Activated CD4-positive, CD25-positive, alpha-beta regulatory T cell treated with anti-CD3 and anti-CD28 coated beads, Interleukin-2, amount 50 U/mL, for 72 hours (primary cell): ENCODE measurements around the gene NKRF.

Experiments used
- DNase-seq: peaks from one replicate; pipeline ENCODE4 v3.0.0; 2021

The NKRF gene

GRCh38 chrX:119607018-119607389 lies 780 bp upstream of the NKRF start:
- DNase-seq, result no peak

- DNase-seq, result peak; percentile 34
Measured at GRCh38 chrX:119605464-119606279, 552 bp downstream of the NKRF start.

- no peak for DNase-seq
Measured at GRCh38 chrX:119604766-119605463, 1.3 kb downstream of the NKRF start.

- DNase-seq, result no peak
Measured at GRCh38 chrX:119602701-119603255, 3.4 kb downstream of the NKRF start.

- DNase-seq, result no peak
Measured at GRCh38 chrX:119589810-119590209, 16.4 kb downstream of the NKRF start.

GRCh38 chrX:119583431-119584059 lies 22.7 kb downstream of the NKRF start:
- DNase-seq, result no peak

GRCh38 chrX:119579414-119579813 lies 26.8 kb downstream of the NKRF start:
- DNase-seq, result no peak

GRCh38 chrX:119574394-119575266 lies 31.6 kb downstream of the NKRF start, which contains the start of gene UBE2A:
UBE2A (plus strand) TSS chrX:119574563; CDS start chrX:119574712, 149 bp downstream.
- DNase-seq, result peak; percentile 85

- DNase-seq, result peak; percentile 30
Measured at GRCh38 chrX:119573840-119574393, 32.3 kb downstream of the NKRF start.

GRCh38 chrX:119573222-119573621 lies 33.0 kb downstream of the NKRF start:
- no peak for DNase-seq

- DNase-seq, result no peak
Measured at GRCh38 chrX:119570351-119570835, 35.8 kb downstream of the NKRF start.

- peak; percentile 79 for DNase-seq
Measured at GRCh38 chrX:119565107-119565663, 41.0 kb downstream of the NKRF start, which contains the start of gene STEEP1. STEEP1 (minus strand) TSS chrX:119565409; CDS start chrX:119565355, 54 bp downstream.

- no peak for DNase-seq
Measured at GRCh38 chrX:119552508-119552907, 53.7 kb downstream of the NKRF start.

- DNase-seq, result no peak
Measured at GRCh38 chrX:119549327-119550016, 56.8 kb downstream of the NKRF start.

GRCh38 chrX:119541188-119541587 lies 65.0 kb downstream of the NKRF start:
- no peak for DNase-seq

GRCh38 chrX:119539872-119540271 lies 66.4 kb downstream of the NKRF start:
- no peak for DNase-seq
